H9 (cell line): ENCODE results near the gene CABLES1. TPM values are rescaled to one million over a fixed set of nuclear protein-coding genes. Genes with fewer than 3 reads are reported as not detected.
"Not testable (repeated sequence)": the region's sequence is repeated elsewhere in the genome, so short reads cannot be mapped to it uniquely, and the experiment has no call there.

Experiments
- DNase-seq: peaks from one replicate; pipeline ENCODE4 v3.0.0-alpha.2; 2017
- H2AFZ ChIP-seq: one replicate; pipeline ENCODE4 v1.6.1; 2013; ENCODE audit warnings: mild to moderate bottlenecking, low read length, control low read depth, moderate library complexity
- H2AK5ac ChIP-seq: 2 replicates; pipeline ENCODE4 v1.6.1; 2013; ENCODE audit warnings: low read length, control low read depth, mixed read lengths; ENCODE audit not compliant: insufficient read length
- H2BK120ac ChIP-seq: one replicate; pipeline ENCODE4 v1.6.1; 2013; ENCODE audit warnings: low read depth, mild to moderate bottlenecking, low read length, control low read depth, inconsistent platforms; ENCODE audit not compliant: poor library complexity, severe bottlenecking
- H2BK12ac ChIP-seq: 2 replicates; pipeline ENCODE4 v1.6.1; 2013; ENCODE audit warnings: low read length, control low read depth, mixed read lengths, low read depth; ENCODE audit not compliant: insufficient read length
- H2BK15ac ChIP-seq: 2 replicates; pipeline ENCODE4 v1.6.1; 2013; ENCODE audit warnings: low read depth, low read length, control low read depth
- H2BK20ac ChIP-seq: one replicate; pipeline ENCODE4 v1.6.1; 2013; ENCODE audit warnings: low read depth, mild to moderate bottlenecking, low read length, control low read depth, inconsistent platforms; ENCODE audit not compliant: poor library complexity, severe bottlenecking
- H2BK5ac ChIP-seq: 2 replicates; pipeline ENCODE4 v1.6.1; 2013; ENCODE audit warnings: low read length, control low read depth, mixed read lengths; ENCODE audit not compliant: insufficient read length
- H3K14ac ChIP-seq: 2 replicates; pipeline ENCODE4 v1.6.1; 2013; ENCODE audit warnings: low read length, control low read depth; ENCODE audit not compliant: insufficient read depth
- H3K18ac ChIP-seq: 2 replicates; pipeline ENCODE4 v1.6.1; 2013; ENCODE audit warnings: low read depth, mild to moderate bottlenecking, mixed read lengths, low read length, control low read depth; ENCODE audit not compliant: insufficient read length
- H3K23ac ChIP-seq: 2 replicates; pipeline ENCODE4 v1.6.1; 2013; ENCODE audit warnings: low read length, control low read depth, mixed read lengths, low read depth; ENCODE audit not compliant: insufficient read length
- H3K23me2 ChIP-seq: 2 replicates; pipeline ENCODE4 v1.6.1; 2013; ENCODE audit warnings: low read depth, mild to moderate bottlenecking, mixed read lengths, low read length, control low read depth; ENCODE audit not compliant: insufficient read length, poor library complexity, severe bottlenecking
- H3K27ac ChIP-seq: 2 replicates; pipeline ENCODE4 v1.5.1; 2013; ENCODE audit warnings: low read length, control low read depth, mixed read lengths, low read depth; ENCODE audit not compliant: insufficient read length
- H3K27me3 ChIP-seq: 2 replicates; pipeline ENCODE4 v1.6.1; 2013; ENCODE audit warnings: low read length, control low read depth, inconsistent platforms; ENCODE audit not compliant: insufficient read depth
- H3K4ac ChIP-seq: 2 replicates; pipeline ENCODE4 v1.6.1; 2013; ENCODE audit warnings: low read depth, mild to moderate bottlenecking, control low read depth, inconsistent platforms, low read length, moderate library complexity
- H3K4me1 ChIP-seq: 2 replicates; pipeline ENCODE4 v1.6.1; 2013; ENCODE audit warnings: low read length, control low read depth, inconsistent platforms; ENCODE audit not compliant: insufficient read depth
- H3K4me2 ChIP-seq: 2 replicates; pipeline ENCODE4 v1.6.1; 2013; ENCODE audit warnings: low read length, control low read depth, mixed read lengths; ENCODE audit not compliant: insufficient read length, insufficient read depth
- H3K56ac ChIP-seq: 2 replicates; pipeline ENCODE4 v1.6.1; 2013; ENCODE audit warnings: low read depth, mild to moderate bottlenecking, mixed read lengths, low read length, control low read depth; ENCODE audit not compliant: insufficient read length
- H3K79me1 ChIP-seq: 2 replicates; pipeline ENCODE4 v1.6.1; 2013; ENCODE audit warnings: low read depth, mild to moderate bottlenecking, moderate library complexity, low read length, control low read depth, inconsistent platforms; ENCODE audit not compliant: insufficient read depth, poor library complexity, severe bottlenecking
- H3K79me2 ChIP-seq: 2 replicates; pipeline ENCODE4 v1.6.1; 2013; ENCODE audit warnings: low read length, control low read depth, inconsistent platforms; ENCODE audit not compliant: insufficient read depth
- H3K9ac ChIP-seq: 2 replicates; pipeline ENCODE4 v1.6.1; 2013; ENCODE audit warnings: low read length, control low read depth, mixed read lengths; ENCODE audit not compliant: insufficient read length; ENCODE audit errors: extremely low read depth
- H3K9me3 ChIP-seq: one replicate; pipeline ENCODE4 v1.6.1; 2013; ENCODE audit warnings: low read depth, low read length, inconsistent platforms; ENCODE audit not compliant: control insufficient read depth
- H3T11ph ChIP-seq: one replicate; pipeline ENCODE4 v1.6.1; 2013; ENCODE audit warnings: mild to moderate bottlenecking, low read length, control low read depth, inconsistent platforms
- H4K20me1 ChIP-seq: one replicate; pipeline ENCODE4 v1.6.1; 2013; ENCODE audit not compliant: control insufficient read depth, insufficient read length, insufficient read depth
- H4K5ac ChIP-seq: 2 replicates; pipeline ENCODE4 v1.6.1; 2013; ENCODE audit warnings: low read depth, mild to moderate bottlenecking, mixed read lengths, low read length, control low read depth; ENCODE audit not compliant: insufficient read length
- H4K8ac ChIP-seq: replicated peaks from 2 replicates; pipeline ENCODE4 v1.6.1; 2013; ENCODE audit warnings: low read length, control low read depth, mixed read lengths, low read depth; ENCODE audit not compliant: insufficient read length
- H4K91ac ChIP-seq: 2 replicates; pipeline ENCODE4 v1.6.1; 2013; ENCODE audit warnings: low read depth, mild to moderate bottlenecking, moderate library complexity, mixed read lengths, low read length, control low read depth; ENCODE audit not compliant: insufficient read length
- H3K27ac Mint-ChIP-seq, 3 experiments: 2 replicates in 2 of 3; 3 replicates in 1 of 3; pipeline ENCODE4 v1.8.0; 2020 to 2021; ENCODE audit warnings: mixed read lengths in 3 of 3, mild to moderate bottlenecking in 1 of 3, moderate library complexity in 1 of 3
- H3K27me3 Mint-ChIP-seq: 2 replicates; pipeline ENCODE4 v1.8.0; 2021; ENCODE audit warnings: low read depth, mild to moderate bottlenecking, moderate library complexity, mixed read lengths
- H3K36me3 Mint-ChIP-seq, 3 experiments: 2 replicates in 2 of 3; 3 replicates in 1 of 3; pipeline ENCODE4 v1.8.0; 2020 to 2021; ENCODE audit warnings: low read depth in 3 of 3, mixed read lengths in 3 of 3; ENCODE audit not compliant: insufficient read depth in 1 of 3
- H3K4me1 Mint-ChIP-seq, 2 experiments: 2 replicates each; pipeline ENCODE4 v1.8.0; 2020; ENCODE audit warnings: mixed read lengths in 2 of 2
- H3K4me3 Mint-ChIP-seq, 2 experiments: 2 replicates in 1 of 2; 3 replicates in 1 of 2; pipeline ENCODE4 v1.8.0; 2020 to 2021; ENCODE audit warnings: mild to moderate bottlenecking in 2 of 2, mixed read lengths in 2 of 2, moderate library complexity in 1 of 2
- H3K9me3 Mint-ChIP-seq, 2 experiments: 2 replicates in 1 of 2; 3 replicates in 1 of 2; pipeline ENCODE4 v1.8.0; 2020; ENCODE audit warnings: mild to moderate bottlenecking in 2 of 2, mixed read lengths in 2 of 2, moderate library complexity in 1 of 2
- CTCF ChIP-seq: fragments of 200-600 bp; sonication (generic); conservative IDR thresholded peaks from 3 replicates; pipeline ENCODE4 v1.8.0; 2021; ENCODE audit warnings: antibody characterized with exemption, mild to moderate bottlenecking
- WGBS: extraction: QIAGEN DNeasy Blood & Tissue Kit; methylation state at CpG from one replicate; pipeline ENCODE4 v1.1.7; 2013; ENCODE audit warnings: missing lambda C conversion rate, low lambda C conversion rate, mixed read lengths; ENCODE audit not compliant: insufficient read length; ENCODE audit errors: extremely low coverage; 5-methylcytosine and 5-hydroxymethylcytosine counted together
- total RNA-seq: library from RNA; stranded (reverse); gene quantifications from 2 replicates; pipeline ENCODE4 v1.2.1, GENCODE V29; 2021

CABLES1 gene
- total RNA-seq, 1 experiment from 2014 or later = 27.1 TPM

- H3K4me3 Mint-ChIP-seq = no peak overlapping the region
- peaks cover 15 to 45% (median 38%) of the 10 kb centered on the region in 3 experiments for H3K36me3 Mint-ChIP-seq
- Histone ChIP-seq H3K27me3 (no peaks in the 10 kb centered on the region), H2BK20ac (no peak overlapping the region), H3K79me1 (no peaks in the 10 kb centered on the region), H3K14ac (no peak overlapping the region), H3K9ac (no peak overlapping the region), H3K4ac (no peak overlapping the region), H2AFZ (no peak overlapping the region), H4K8ac (no peak overlapping the region), H4K91ac (no peak overlapping the region), H3K18ac (no peak overlapping the region), H2BK120ac (no peak overlapping the region), H2AK5ac (no peak overlapping the region), H3K23me2 (no peaks in the 10 kb centered on the region), H3K56ac (no peak overlapping the region), H3K79me2 (no peaks in the 10 kb centered on the region), H3K23ac (no peak overlapping the region), H2BK15ac (no peak overlapping the region), H4K5ac (no peak overlapping the region), H3K9me3 (no peaks in the 10 kb centered on the region), H2BK5ac (no peak overlapping the region), H3K4me2 (no peak overlapping the region), H3K4me1 (no peaks in the 10 kb centered on the region), H2BK12ac (no peak overlapping the region), H3T11ph (no peak overlapping the region), H4K20me1 (no peaks in the 10 kb centered on the region), H3K27ac (no peak overlapping the region)
- no peak for DNase-seq
- H3K27me3 Mint-ChIP-seq = no peaks in the 10 kb centered on the region; the same call in none of the 2 replicates
- TF ChIP-seq CTCF = no peak
- peak overlapping the region; percentile 7 to 68 (median 38); a peak in 2 of 7 replicates for H3K27ac Mint-ChIP-seq
- no peaks in the 10 kb centered on the region for H3K9me3 Mint-ChIP-seq
- WGBS = no CpG with 5 or more reads among the region's 4 CpGs
- peaks cover 62 to 65% of the 10 kb centered on the region in 2 experiments for H3K4me1 Mint-ChIP-seq
Observed at GRCh38 chr18:23240609-23240930, 105.3 kb downstream of the CABLES1 start.

DNA sequence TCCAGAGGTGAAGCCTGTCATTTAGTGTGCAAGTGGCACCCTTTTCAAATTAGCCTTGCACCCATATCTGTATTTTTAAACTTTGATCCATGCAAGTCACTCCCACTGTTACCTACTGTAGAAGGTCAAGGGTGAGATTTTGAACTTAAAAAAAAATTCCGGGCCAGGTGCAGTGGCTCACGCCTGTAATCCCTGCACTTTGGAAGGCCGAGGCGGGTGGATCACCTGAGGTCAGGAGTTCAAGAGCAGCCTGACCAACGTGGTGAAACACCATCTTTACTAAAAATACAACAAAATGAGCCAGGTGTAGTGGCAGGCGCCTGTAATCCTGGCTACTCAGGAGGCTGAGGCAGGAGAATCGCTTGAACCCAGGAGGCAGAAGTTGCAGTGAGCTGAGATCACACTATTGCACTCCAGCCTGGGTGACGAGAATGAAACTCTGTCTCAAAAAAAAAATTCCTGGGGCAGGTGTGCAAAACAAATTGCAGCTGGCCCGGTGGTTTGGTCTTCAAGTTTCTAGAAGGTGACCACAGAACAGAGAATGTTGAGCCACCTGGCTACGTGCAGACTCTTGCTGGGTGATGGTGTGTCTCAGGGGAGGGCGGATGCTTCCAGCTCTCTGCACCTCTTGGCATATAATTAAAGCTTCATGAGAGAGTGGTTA, 106.7 kb downstream of the CABLES1 start:
- peak overlapping the region; percentile 49 to 58 (median 50); a peak in 4 of 7 replicates for H3K27ac Mint-ChIP-seq
- H3K23me2 ChIP-seq, DNase-seq, H3K14ac ChIP-seq, H3K9ac ChIP-seq, H3T11ph ChIP-seq, H2BK5ac ChIP-seq, H2BK20ac ChIP-seq, H3K4me3 Mint-ChIP-seq, H2AFZ ChIP-seq, H2BK12ac ChIP-seq, H3K18ac ChIP-seq, H3K9me3 Mint-ChIP-seq, H3K4me1 ChIP-seq, H2BK15ac ChIP-seq, H2BK120ac ChIP-seq, H3K79me2 ChIP-seq, H3K23ac ChIP-seq, H3K27ac ChIP-seq, H4K5ac ChIP-seq, H3K27me3 ChIP-seq, H3K9me3 ChIP-seq, H4K20me1 ChIP-seq, H4K8ac ChIP-seq, H3K79me1 ChIP-seq, H3K4me2 ChIP-seq, H4K91ac ChIP-seq, H2AK5ac ChIP-seq, H3K56ac ChIP-seq, H3K27me3 Mint-ChIP-seq, H3K4ac ChIP-seq: not testable (repeated sequence)
- WGBS = no CpG with 5 or more reads among the region's 11 CpGs
- H3K36me3 Mint-ChIP-seq = peaks cover 20 to 49% (median 41%) of the 10 kb centered on the region in 3 experiments
- H3K4me1 Mint-ChIP-seq = peaks cover 48 to 51% of the 10 kb centered on the region in 2 experiments
